ENCODE measurements around the gene CCKAR. TPM values are rescaled to one million over a fixed set of nuclear protein-coding genes. Genes with fewer than 3 reads are reported as not detected.

CCKAR gene
- total and polyA plus RNA-seq, 8 donors, result 0.12 to 0.16 (median 0.15) TPM; not detected in 3

DNA sequence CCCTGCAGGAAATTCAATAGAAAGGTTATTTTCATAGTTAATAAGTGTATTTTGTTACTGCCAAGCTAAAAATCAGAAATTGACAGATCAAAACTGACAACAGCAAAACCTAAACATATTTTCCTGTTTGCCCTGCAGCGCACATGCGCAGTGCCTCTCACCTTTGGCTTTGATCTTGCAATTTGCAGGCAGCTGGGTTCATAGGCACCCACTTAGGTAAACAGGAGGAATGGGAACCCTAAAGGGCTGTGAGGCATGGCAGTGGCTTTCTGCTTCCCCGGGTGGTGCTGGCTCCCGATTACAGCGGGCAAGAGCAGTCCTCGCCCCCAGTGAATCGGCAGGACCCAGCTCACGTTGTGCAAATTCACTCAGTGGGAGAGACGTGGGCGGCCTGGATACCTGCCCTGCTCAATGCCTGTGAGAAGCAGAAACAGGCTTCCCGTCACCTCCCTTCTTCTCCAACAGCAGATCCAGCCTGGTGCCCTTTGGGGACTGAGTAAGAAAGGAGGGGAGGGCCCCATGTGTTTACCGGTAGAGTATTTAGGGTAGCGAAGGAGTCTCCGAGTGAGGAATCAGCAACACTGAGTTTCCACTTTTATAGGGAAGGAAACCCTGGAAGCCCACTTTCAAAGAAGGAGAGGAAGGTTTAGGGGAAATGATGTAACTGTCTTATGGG, 25.7 kb downstream of the CCKAR start:
- Histone ChIP-seq H3K36me3 (no peaks in the 10 kb centered on the region), H3K4me1 (peaks cover 0 to 1% (median 0%) of the 10 kb centered on the region in 3 donors), H3K9me3 (no peaks in the 10 kb centered on the region), H3K27ac (no peak overlapping the region), H3K27me3 (no peaks in the 10 kb centered on the region), H3K4me3 (no peak overlapping the region)
- intact Hi-C loops (cut with DNase I), result no loop called here
- TF ChIP-seq, protein P1, sequence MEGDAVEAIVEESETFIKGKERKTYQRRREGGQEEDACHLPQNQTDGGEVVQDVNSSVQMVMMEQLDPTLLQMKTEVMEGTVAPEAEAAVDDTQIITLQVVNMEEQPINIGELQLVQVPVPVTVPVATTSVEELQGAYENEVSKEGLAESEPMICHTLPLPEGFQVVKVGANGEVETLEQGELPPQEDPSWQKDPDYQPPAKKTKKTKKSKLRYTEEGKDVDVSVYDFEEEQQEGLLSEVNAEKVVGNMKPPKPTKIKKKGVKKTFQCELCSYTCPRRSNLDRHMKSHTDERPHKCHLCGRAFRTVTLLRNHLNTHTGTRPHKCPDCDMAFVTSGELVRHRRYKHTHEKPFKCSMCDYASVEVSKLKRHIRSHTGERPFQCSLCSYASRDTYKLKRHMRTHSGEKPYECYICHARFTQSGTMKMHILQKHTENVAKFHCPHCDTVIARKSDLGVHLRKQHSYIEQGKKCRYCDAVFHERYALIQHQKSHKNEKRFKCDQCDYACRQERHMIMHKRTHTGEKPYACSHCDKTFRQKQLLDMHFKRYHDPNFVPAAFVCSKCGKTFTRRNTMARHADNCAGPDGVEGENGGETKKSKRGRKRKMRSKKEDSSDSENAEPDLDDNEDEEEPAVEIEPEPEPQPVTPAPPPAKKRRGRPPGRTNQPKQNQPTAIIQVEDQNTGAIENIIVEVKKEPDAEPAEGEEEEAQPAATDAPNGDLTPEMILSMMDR (IDR thresholded peaks at IDR 0.05), result no peak
- no peak for ATAC-seq
- no peak for DNase-seq
- 92 to 95% methylated on average over 14 of the region's 14 CpGs for WGBS, 2 donors
- FAIRE-seq, result no peak

DNA sequence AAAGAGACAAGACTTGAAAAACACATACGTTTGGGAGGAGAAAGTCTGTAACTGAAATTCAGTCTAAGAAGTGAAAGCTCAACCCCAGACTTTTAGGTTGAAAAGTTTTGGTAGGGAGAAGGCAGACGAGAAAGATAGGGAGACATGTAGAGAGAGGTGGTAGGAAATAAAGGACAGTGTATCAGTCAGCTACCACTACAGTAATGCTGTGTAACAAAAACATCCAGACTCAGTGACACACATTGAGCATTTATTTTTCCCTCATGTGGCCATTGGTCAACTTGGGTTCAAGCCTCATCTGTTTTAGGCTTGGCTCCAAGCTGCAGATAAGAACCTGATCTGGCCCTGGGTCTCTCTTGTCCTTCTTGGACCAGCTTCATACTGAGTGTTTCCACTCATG, 26.9 kb downstream of the CCKAR start:
- Histone ChIP-seq H3K36me3 (no peaks in the 10 kb centered on the region), H3K4me3 (no peak overlapping the region), H3K4me1 (peaks cover 0 to 8% (median 0%) of the 10 kb centered on the region in 3 donors), H3K27me3 (no peaks in the 10 kb centered on the region), H3K27ac (no peak overlapping the region), H3K9me3 (no peaks in the 10 kb centered on the region)
- DNase-seq (no peak), FAIRE-seq (no peak), ATAC-seq (no peak)
- intact Hi-C loops (cut with DNase I), result no loop called here
- TF ChIP-seq, protein P1 (IDR thresholded peaks at IDR 0.05), result no peak
- 88 to 95% methylated on average over 2 of the region's 2 CpGs for WGBS, 2 donors

DNA sequence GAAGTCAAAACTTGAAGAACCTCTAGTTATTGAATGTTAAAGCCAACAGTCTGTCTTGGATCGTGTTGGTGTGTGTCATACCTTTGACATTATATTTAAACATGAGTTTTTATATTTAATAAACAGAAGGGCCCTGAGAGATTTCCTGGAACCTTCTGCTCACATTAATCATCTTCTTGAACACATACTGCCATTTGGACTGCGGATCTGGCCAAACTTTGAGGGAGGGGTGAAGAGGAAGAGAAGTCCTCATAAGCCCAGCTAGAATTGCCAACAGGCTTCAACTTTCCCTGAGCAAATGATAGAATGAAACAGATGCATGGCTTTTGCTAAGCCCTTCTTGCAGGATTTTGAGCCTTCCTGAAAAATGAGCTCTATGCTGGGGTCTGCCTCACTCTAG, 27.4 kb downstream of the CCKAR start:
- intact Hi-C loops (cut with DNase I), result no loop called here
- 29 to 51% methylated on average over 2 of the region's 2 CpGs for WGBS, 2 donors
- H3K4me3 ChIP-seq, result no peak overlapping the region
- DNase-seq, result peak in 1 of 6 donors; percentile 33
- ATAC-seq, result peak in 2 of 4 donors; percentile 13 to 50
- H3K27me3 ChIP-seq, result no peaks in the 10 kb centered on the region
- no peak overlapping the region for H3K27ac ChIP-seq
- TF ChIP-seq, protein P1 (IDR thresholded peaks at IDR 0.05), result no peak
- no peak for FAIRE-seq
- no peaks in the 10 kb centered on the region for H3K9me3 ChIP-seq
- no peaks in the 10 kb centered on the region for H3K36me3 ChIP-seq
- peaks cover 0 to 8% (median 0%) of the 10 kb centered on the region in 3 donors for H3K4me1 ChIP-seq

DNA sequence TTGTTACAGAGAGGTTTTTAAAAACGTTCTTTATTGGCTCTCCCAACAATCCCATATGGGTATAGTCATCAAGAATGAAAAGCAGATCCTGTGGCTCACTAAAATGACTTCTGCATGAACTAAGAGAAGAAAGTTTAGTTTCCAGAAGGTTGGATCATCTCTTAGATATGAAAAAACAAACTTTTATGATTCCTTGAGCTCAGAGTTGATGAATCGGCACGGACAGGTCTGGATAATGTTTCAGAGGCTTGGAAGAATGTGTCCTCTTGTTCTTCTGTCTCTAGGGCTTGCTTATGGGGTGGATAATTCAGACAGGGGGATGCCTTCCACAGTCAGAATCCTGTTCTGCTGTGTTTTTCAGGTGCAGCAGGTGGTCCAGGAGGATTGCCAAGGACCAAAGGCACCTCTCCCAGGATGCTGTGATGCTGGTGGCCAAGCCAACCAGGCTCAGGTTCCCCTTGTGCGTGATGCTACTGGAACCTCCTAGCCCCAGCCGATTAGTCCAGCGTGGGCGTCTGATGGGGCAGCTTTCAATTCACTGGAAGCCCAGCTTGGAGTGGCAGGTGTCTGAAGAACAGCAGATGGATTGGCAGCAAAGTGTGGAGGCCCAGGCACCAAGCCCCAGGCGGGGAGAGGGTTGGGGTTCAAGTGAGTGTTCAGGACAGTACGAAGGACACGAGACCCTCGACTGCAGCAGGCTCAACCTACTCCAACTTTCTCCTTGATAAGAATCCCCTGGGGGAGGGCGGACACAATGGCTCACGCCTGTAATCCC, 30.3 kb downstream of the CCKAR start:
- Histone ChIP-seq H3K4me1 (peaks cover 0 to 8% (median 0%) of the 10 kb centered on the region in 3 donors), H3K27me3 (no peaks in the 10 kb centered on the region), H3K9me3 (no peaks in the 10 kb centered on the region), H3K27ac (no peak overlapping the region), H3K4me3 (no peak overlapping the region), H3K36me3 (no peaks in the 10 kb centered on the region)
- WGBS, 2 donors, result 92 to 95% methylated on average over 13 of the region's 13 CpGs
- ATAC-seq (no peak), FAIRE-seq (no peak), DNase-seq (no peak)
- intact Hi-C loops (cut with DNase I), result no loop called here
- TF ChIP-seq, protein P1 (IDR thresholded peaks at IDR 0.05), result no peak

All from pancreas (tissue), 10 donors.